Neuronal stem cell (in vitro differentiated cells): ENCODE results near the gene SDF2L1.

Experiments used
- DNase-seq: peaks from one replicate; pipeline ENCODE4 v3.0.0-alpha.2; 2013; ENCODE audit warnings: low spot score
- H2AFZ ChIP-seq: one replicate; pipeline ENCODE4 v1.6.1; 2013; ENCODE audit warnings: mild to moderate bottlenecking, low read length, inconsistent platforms
- H2AK5ac ChIP-seq: 2 replicates; pipeline ENCODE4 v1.6.1; 2013; ENCODE audit warnings: low read depth, mild to moderate bottlenecking, inconsistent platforms, low read length, moderate library complexity, mixed read lengths
- H2BK120ac ChIP-seq: 2 replicates; pipeline ENCODE4 v1.6.1; 2013; ENCODE audit warnings: low read depth, mild to moderate bottlenecking, inconsistent platforms, low read length, moderate library complexity, mixed read lengths
- H2BK12ac ChIP-seq: one replicate; pipeline ENCODE4 v1.6.1; 2013; ENCODE audit warnings: low read length, inconsistent platforms
- H2BK15ac ChIP-seq: 2 replicates; pipeline ENCODE4 v1.6.1; 2013; ENCODE audit warnings: mild to moderate bottlenecking, low read length, inconsistent platforms, mixed read lengths
- H2BK5ac ChIP-seq: one replicate; pipeline ENCODE4 v1.6.1; 2013; ENCODE audit warnings: inconsistent platforms, mild to moderate bottlenecking, low read length, moderate library complexity
- H3K14ac ChIP-seq: one replicate; pipeline ENCODE4 v1.6.1; 2013; ENCODE audit warnings: low read length, inconsistent platforms
- H3K18ac ChIP-seq: 2 replicates; pipeline ENCODE4 v1.6.1; 2013; ENCODE audit warnings: low read length, inconsistent platforms
- H3K23ac ChIP-seq: 2 replicates; pipeline ENCODE4 v1.6.1; 2013; ENCODE audit warnings: low read depth, mild to moderate bottlenecking, mixed read lengths, low read length, inconsistent platforms; ENCODE audit not compliant: poor library complexity
- H3K27ac ChIP-seq: replicated peaks from 3 replicates; pipeline ENCODE4 v1.5.1; 2013; ENCODE audit warnings: low read length, inconsistent platforms
- H3K27me3 ChIP-seq, 3 experiments: 2 replicates each; pipeline ENCODE4 v1.6.1; 2013; ENCODE audit warnings: low read length in 3 of 3, mild to moderate bottlenecking in 2 of 3, inconsistent platforms in 1 of 3, low read depth in 1 of 3, mixed read lengths in 1 of 3, moderate library complexity in 1 of 3; ENCODE audit not compliant: control insufficient read depth in 3 of 3, insufficient read depth in 3 of 3
- H3K36me3 ChIP-seq, 2 donors: replicated peaks in 1 of 2; 2 replicates each; pipeline ENCODE4 v1.6.1; 2013; ENCODE audit warnings: low read length in 2 of 2; ENCODE audit not compliant: control insufficient read depth in 2 of 2, insufficient read depth in 2 of 2
- H3K4ac ChIP-seq: 2 replicates; pipeline ENCODE4 v1.6.1; 2013; ENCODE audit warnings: inconsistent platforms, mild to moderate bottlenecking, low read length, moderate library complexity
- H3K4me1 ChIP-seq, 2 donors: 1 replicate in 1 of 2; 2 replicates in 1 of 2; pipeline ENCODE4 v1.6.1; 2013; ENCODE audit warnings: low read length in 2 of 2, low read depth in 1 of 2; ENCODE audit not compliant: control insufficient read depth in 2 of 2, insufficient read depth in 1 of 2
- H3K4me2 ChIP-seq: one replicate; pipeline ENCODE4 v1.6.1; 2013; ENCODE audit warnings: mild to moderate bottlenecking, low read length, inconsistent platforms; ENCODE audit not compliant: insufficient read depth, poor library complexity, severe bottlenecking
- H3K4me3 ChIP-seq, 2 donors: 2 replicates each; pipeline ENCODE4 v1.5.1; 2013; ENCODE audit warnings: low read length in 2 of 2, mild to moderate bottlenecking in 2 of 2, inconsistent platforms in 1 of 2, moderate library complexity in 1 of 2
- H3K79me1 ChIP-seq: one replicate; pipeline ENCODE4 v1.6.1; 2013; ENCODE audit warnings: low read depth, mild to moderate bottlenecking, inconsistent platforms, low read length, moderate library complexity
- H3K9ac ChIP-seq: one replicate; pipeline ENCODE4 v1.6.1; 2013; ENCODE audit warnings: mild to moderate bottlenecking, low read depth, low read length, inconsistent platforms; ENCODE audit not compliant: poor library complexity
- H3K9me3 ChIP-seq, 2 donors: replicated peaks in 1 of 2; 2 replicates each; pipeline versions ENCODE3 to v1.6.1; 2013; ENCODE audit warnings: low read length in 2 of 2, mild to moderate bottlenecking in 2 of 2, inconsistent platforms in 1 of 2, low read depth in 1 of 2, mixed read lengths in 1 of 2, moderate library complexity in 1 of 2; ENCODE audit not compliant: control insufficient read depth in 2 of 2, insufficient read depth in 1 of 2
- H4K8ac ChIP-seq: one replicate; pipeline ENCODE4 v1.6.1; 2013; ENCODE audit warnings: low read depth, mild to moderate bottlenecking, inconsistent platforms, low read length, moderate library complexity
- H4K91ac ChIP-seq: one replicate; pipeline ENCODE4 v1.6.1; 2013; ENCODE audit warnings: low read length, low read depth, mild to moderate bottlenecking, inconsistent platforms; ENCODE audit not compliant: poor library complexity
- WGBS, 2 donors: extraction: QIAGEN DNeasy Blood & Tissue Kit; methylation state at CpG; one replicate each; pipeline ENCODE4 v1.1.7; 2013; ENCODE audit warnings: missing lambda C conversion rate in 2 of 2, mixed read lengths in 1 of 2; ENCODE audit not compliant: insufficient read length in 2 of 2, insufficient replicate concordance in 1 of 2; ENCODE audit errors: extremely low coverage in 2 of 2; 5-methylcytosine and 5-hydroxymethylcytosine counted together

SDF2L1 gene

GRCh38 chr22:21682385-21683175, 40.5 kb downstream of the SDF2L1 start:
- Histone ChIP-seq H3K36me3 (peaks cover 20 to 61% of the 10 kb centered on the region in 2 donors), H2BK120ac (no peak overlapping the region), H3K9ac (peak overlapping the region; percentile 44), H3K27me3 (no peaks in the 10 kb centered on the region), H3K14ac (peak overlapping the region; percentile 63), H4K8ac (no peak overlapping the region), H3K27ac (no peak overlapping the region), H3K18ac (peak overlapping the region; percentile 13), H4K91ac (no peak overlapping the region), H3K4me1 (peaks cover 2% of the 10 kb centered on the region in 2 donors), H2BK12ac (peak overlapping the region; percentile 30), H2AFZ (no peak overlapping the region), H3K4me3 (no peak overlapping the region), H2AK5ac (no peak overlapping the region), H3K4me2 (peak overlapping the region; percentile 14), H2BK5ac (no peak overlapping the region), H2BK15ac (no peak overlapping the region), H3K79me1 (peaks cover 3% of the 10 kb centered on the region), H3K9me3 (peaks cover 0 to 3% of the 10 kb centered on the region in 2 donors), H3K4ac (no peak overlapping the region), H3K23ac (peak overlapping the region; percentile 80)
- DNase-seq: no peak
- WGBS, 2 donors: no CpG with 5 or more reads among the region's 20 CpGs

GRCh38 chr22:21683401-21683811, 41.3 kb downstream of the SDF2L1 start:
- Histone ChIP-seq H2BK12ac (no peak overlapping the region), H3K14ac (no peak overlapping the region), H4K8ac (no peak overlapping the region), H3K18ac (no peak overlapping the region), H3K23ac (peak overlapping the region; percentile 85), H2AFZ (no peak overlapping the region), H2BK5ac (peak overlapping the region; percentile 78), H3K27ac (no peak overlapping the region), H4K91ac (no peak overlapping the region), H3K4ac (no peak overlapping the region), H2BK120ac (no peak overlapping the region), H3K4me3 (peak overlapping the region in 1 of 2 donors; percentile 23), H3K36me3 (peaks cover 20 to 65% of the 10 kb centered on the region in 2 donors), H3K9me3 (no peaks in the 10 kb centered on the region), H3K27me3 (no peaks in the 10 kb centered on the region), H2AK5ac (no peak overlapping the region), H2BK15ac (no peak overlapping the region), H3K4me2 (no peak overlapping the region), H3K9ac (no peak overlapping the region), H3K4me1 (peaks cover 0 to 2% of the 10 kb centered on the region in 2 donors), H3K79me1 (peaks cover 3% of the 10 kb centered on the region)
- no CpG with 5 or more reads among the region's 7 CpGs for WGBS, 2 donors
- no peak for DNase-seq

- no peak overlapping the region for H3K9ac ChIP-seq
- H3K27me3 ChIP-seq: no peaks in the 10 kb centered on the region
- H2AFZ ChIP-seq: no peak overlapping the region
- H3K79me1 ChIP-seq: peaks cover 3% of the 10 kb centered on the region
- H3K4me2 ChIP-seq: no peak overlapping the region
- no peak overlapping the region for H3K18ac ChIP-seq
- H3K23ac ChIP-seq: peak overlapping the region; percentile 89
- H3K9me3 ChIP-seq: no peaks in the 10 kb centered on the region
- WGBS, 2 donors: no CpG with 5 or more reads among the region's 19 CpGs
- no peak overlapping the region for H3K27ac ChIP-seq
- no peak overlapping the region for H2BK120ac ChIP-seq
- no peak overlapping the region for H4K91ac ChIP-seq
- peaks cover 21 to 75% of the 10 kb centered on the region in 2 donors for H3K36me3 ChIP-seq
- H3K4ac ChIP-seq: no peak overlapping the region
- peaks cover 0 to 2% of the 10 kb centered on the region in 2 donors for H3K4me1 ChIP-seq
- no peak overlapping the region for H2AK5ac ChIP-seq
- no peak overlapping the region for H3K4me3 ChIP-seq
- H2BK15ac ChIP-seq: no peak overlapping the region
- H2BK12ac ChIP-seq: no peak overlapping the region
- no peak overlapping the region for H3K14ac ChIP-seq
- no peak for DNase-seq
- H4K8ac ChIP-seq: peak overlapping the region; percentile 82
- peak overlapping the region; percentile 60 for H2BK5ac ChIP-seq
Measured at GRCh38 chr22:21684492-21685163, 42.5 kb downstream of the SDF2L1 start.

- WGBS, 2 donors: no CpG with 5 or more reads among the region's 8 CpGs
- Histone ChIP-seq H3K27ac (no peak overlapping the region), H3K36me3 (peaks cover 23 to 80% of the 10 kb centered on the region in 2 donors)
Measured at GRCh38 chr22:21685164-21685513, 43.0 kb downstream of the SDF2L1 start.

More at GRCh38 chr22:21685164-21685513, 43.0 kb downstream of the SDF2L1 start:
- Histone ChIP-seq H3K79me1 (peaks cover 3% of the 10 kb centered on the region), H2AFZ (no peak overlapping the region), H2BK5ac (peak overlapping the region; percentile 60), H3K4me2 (no peak overlapping the region), H4K91ac (no peak overlapping the region), H2BK15ac (no peak overlapping the region), H2AK5ac (no peak overlapping the region), H3K27me3 (no peaks in the 10 kb centered on the region), H3K9me3 (peaks cover 0 to 2% of the 10 kb centered on the region in 2 donors), H3K18ac (no peak overlapping the region), H2BK12ac (no peak overlapping the region), H3K4me1 (peaks cover 0 to 2% of the 10 kb centered on the region in 2 donors), H3K14ac (peak overlapping the region; percentile 99), H4K8ac (peak overlapping the region; percentile 82), H2BK120ac (no peak overlapping the region), H3K4ac (no peak overlapping the region), H3K9ac (no peak overlapping the region), H3K4me3 (no peak overlapping the region), H3K23ac (peak overlapping the region; percentile 89)
- DNase-seq: no peak
